OCI-LY7 (cell line): ENCODE measurements around the gene ZAR1L.

ENCODE experiments used
- EZH2phosphoT487 ChIP-seq: fragments of 200-600 bp; sonication (generic); IDR thresholded peaks from 2 replicates; pipeline ENCODE4 v1.6.1; 2018; ENCODE audit warnings: low read depth, borderline replicate concordance, mild to moderate bottlenecking, mixed run types, antibody characterized with exemption, low read length, moderate library complexity, mixed read lengths
- TF ChIP-seq, protein P1 (sequence below): fragments of 200-600 bp; sonication (generic); conservative IDR thresholded peaks from 2 replicates; pipeline ENCODE4 v1.5.1; 2014; ENCODE audit warnings: mild to moderate bottlenecking, antibody characterized with exemption, low read length, moderate library complexity, mixed read lengths

- TF ChIP-seq, protein P1, sequence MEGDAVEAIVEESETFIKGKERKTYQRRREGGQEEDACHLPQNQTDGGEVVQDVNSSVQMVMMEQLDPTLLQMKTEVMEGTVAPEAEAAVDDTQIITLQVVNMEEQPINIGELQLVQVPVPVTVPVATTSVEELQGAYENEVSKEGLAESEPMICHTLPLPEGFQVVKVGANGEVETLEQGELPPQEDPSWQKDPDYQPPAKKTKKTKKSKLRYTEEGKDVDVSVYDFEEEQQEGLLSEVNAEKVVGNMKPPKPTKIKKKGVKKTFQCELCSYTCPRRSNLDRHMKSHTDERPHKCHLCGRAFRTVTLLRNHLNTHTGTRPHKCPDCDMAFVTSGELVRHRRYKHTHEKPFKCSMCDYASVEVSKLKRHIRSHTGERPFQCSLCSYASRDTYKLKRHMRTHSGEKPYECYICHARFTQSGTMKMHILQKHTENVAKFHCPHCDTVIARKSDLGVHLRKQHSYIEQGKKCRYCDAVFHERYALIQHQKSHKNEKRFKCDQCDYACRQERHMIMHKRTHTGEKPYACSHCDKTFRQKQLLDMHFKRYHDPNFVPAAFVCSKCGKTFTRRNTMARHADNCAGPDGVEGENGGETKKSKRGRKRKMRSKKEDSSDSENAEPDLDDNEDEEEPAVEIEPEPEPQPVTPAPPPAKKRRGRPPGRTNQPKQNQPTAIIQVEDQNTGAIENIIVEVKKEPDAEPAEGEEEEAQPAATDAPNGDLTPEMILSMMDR = no peak
- TF ChIP-seq EZH2phosphoT487 = no peak
Observed at GRCh38 chr13:32317716-32318465, 2.7 kb upstream of the ZAR1L start.
